DOHH2 (cell line): Measurements from ENCODE around the gene MYO1F.

ENCODE experiments used
- CTCF ChIP-seq: fragments of 200-600 bp; sonication (generic); IDR thresholded peaks from one replicate; pipeline ENCODE4 v1.5.1; 2014; ENCODE audit warnings: antibody characterized with exemption, mild to moderate bottlenecking, low read depth, low read length; ENCODE audit not compliant: poor library complexity, severe bottlenecking
- EZH2phosphoT487 ChIP-seq: fragments of 200-600 bp; sonication (generic); IDR thresholded peaks from 2 replicates; pipeline ENCODE4 v1.6.1; 2017; ENCODE audit warnings: borderline replicate concordance, mild to moderate bottlenecking, antibody characterized with exemption, low read length, moderate library complexity, mixed read lengths

GRCh38 chr19:8593931-8594330, 16.7 kb upstream of the MYO1F start:
- peak; percentile 40 for TF ChIP-seq CTCF
- TF ChIP-seq EZH2phosphoT487, result no peak
